Thoracic aorta (tissue), 2 donors: ENCODE measurements around the gene NDUFS7. TPM values are rescaled to one million over a fixed set of nuclear protein-coding genes. Genes with fewer than 3 reads are reported as not detected.

Experiments used
- ATAC-seq: fragments of 150-250 bp; one replicate; pipeline ENCODE4 v1.8.0; 2017; ENCODE audit warnings: low read depth; ENCODE audit not compliant: insufficient number of reproducible peaks, low FRiP score
- DNase-seq: peaks from one replicate; pipeline ENCODE4 v3.0.0-alpha.2; 2020; ENCODE audit warnings: low spot score
- H3K27ac ChIP-seq, 2 donors: fragments of 200-600 bp; sonication (generic); 1 replicate in 1 of 2; 2 replicates in 1 of 2; pipeline ENCODE4 v1.5.1; 2016; ENCODE audit warnings: mild to moderate bottlenecking in 2 of 2, moderate library complexity in 2 of 2
- H3K27me3 ChIP-seq: fragments of 200-600 bp; sonication (generic); replicated peaks from 2 replicates; pipeline ENCODE4 v1.6.0; 2016; ENCODE audit warnings: mild to moderate bottlenecking; ENCODE audit not compliant: insufficient read depth
- H3K36me3 ChIP-seq: fragments of 200-600 bp; sonication (generic); one replicate; pipeline ENCODE4 v1.5.1; 2016
- H3K4me1 ChIP-seq, 2 donors: fragments of 200-600 bp; sonication (generic); 1 replicate in 1 of 2; 2 replicates in 1 of 2; pipeline versions ENCODE4 v1.5.1 to v1.6.0; 2016; ENCODE audit warnings: low read depth in 2 of 2, mild to moderate bottlenecking in 1 of 2; ENCODE audit not compliant: control insufficient read depth in 1 of 2
- H3K4me3 ChIP-seq: fragments of 200-600 bp; sonication (generic); 2 replicates; pipeline ENCODE4 v1.5.1; 2016; ENCODE audit warnings: mild to moderate bottlenecking
- H3K9me3 ChIP-seq: fragments of 200-600 bp; sonication (generic); 2 replicates; pipeline ENCODE4 v1.5.1; 2016
- total RNA-seq, 2 donors: library from RNA; depleted of rRNA; stranded (reverse); fragments of >200 nt; gene quantifications; one replicate each; pipeline versions ENCODE4 v1.1.0 to v1.2.3, GENCODE V29; 2016
- TF ChIP-seq, protein P1 (sequence below): fragments of 200-600 bp; sonication (generic); IDR thresholded peaks from one replicate; pipeline ENCODE4 v1.5.1; 2019; ENCODE audit warnings: antibody characterized with exemption

Gene NDUFS7
- 100 to 1,000 TPM in 1 of 2 donors, 10 to 100 TPM in 1; 83.3 to 110 TPM for total RNA-seq

DNA sequence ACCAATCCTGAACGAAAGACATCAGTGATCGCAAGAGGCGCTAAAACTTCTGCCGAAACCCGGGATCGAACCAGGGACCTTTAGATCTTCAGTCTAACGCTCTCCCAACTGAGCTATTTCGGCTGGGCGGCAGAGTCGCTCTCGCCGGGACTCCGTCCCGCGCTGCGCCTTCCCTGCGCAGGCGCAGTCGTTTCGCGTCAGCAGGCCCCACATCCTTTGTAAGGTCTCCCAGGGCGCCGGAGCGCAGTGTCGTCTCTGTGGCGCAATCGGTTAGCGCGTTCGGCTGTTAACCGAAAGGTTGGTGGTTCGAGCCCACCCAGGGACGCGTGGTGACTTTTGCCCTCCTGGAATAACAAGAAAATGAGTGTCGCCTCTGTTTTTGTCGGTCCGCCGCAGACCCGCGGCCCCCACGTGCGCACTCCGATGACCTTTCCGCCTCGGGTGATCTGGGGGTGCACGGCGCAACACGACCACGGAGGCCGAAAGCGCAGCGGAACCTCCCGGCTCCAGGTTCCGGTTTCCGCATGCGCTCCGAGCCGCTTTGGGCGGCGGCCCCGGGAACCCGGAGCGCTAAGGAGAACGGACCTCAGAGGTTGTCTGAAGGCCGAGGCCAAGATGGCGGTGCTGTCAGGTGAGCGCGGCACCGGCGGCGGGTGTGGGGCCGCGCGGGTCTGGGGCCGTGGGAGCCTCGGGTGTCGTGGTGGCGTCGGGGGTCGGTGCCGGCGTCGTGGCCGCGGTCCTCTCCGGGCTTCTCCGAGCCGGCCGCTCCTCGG, at the start of gene NDUFS7:
TSS of gene NDUFS7 (plus strand) at position 596 of the 773 bp plus-strand sequence. CDS start at position 616, 20 bp downstream.
- peak within 1 kb of the TSS; percentile 81 to 82 for H3K27ac ChIP-seq
- H3K27me3 ChIP-seq = no peaks in the 10 kb centered on the region
- peak; percentile 50 for DNase-seq
- H3K9me3 ChIP-seq = no peaks in the 10 kb centered on the region
- H3K4me3 ChIP-seq = peak within 1 kb of the TSS; percentile 100
- H3K4me1 ChIP-seq = peaks cover 11 to 18% of the 10 kb centered on the region in 2 donors
- H3K36me3 ChIP-seq = peaks cover 6% of the 10 kb centered on the region
- TF ChIP-seq, protein P1, sequence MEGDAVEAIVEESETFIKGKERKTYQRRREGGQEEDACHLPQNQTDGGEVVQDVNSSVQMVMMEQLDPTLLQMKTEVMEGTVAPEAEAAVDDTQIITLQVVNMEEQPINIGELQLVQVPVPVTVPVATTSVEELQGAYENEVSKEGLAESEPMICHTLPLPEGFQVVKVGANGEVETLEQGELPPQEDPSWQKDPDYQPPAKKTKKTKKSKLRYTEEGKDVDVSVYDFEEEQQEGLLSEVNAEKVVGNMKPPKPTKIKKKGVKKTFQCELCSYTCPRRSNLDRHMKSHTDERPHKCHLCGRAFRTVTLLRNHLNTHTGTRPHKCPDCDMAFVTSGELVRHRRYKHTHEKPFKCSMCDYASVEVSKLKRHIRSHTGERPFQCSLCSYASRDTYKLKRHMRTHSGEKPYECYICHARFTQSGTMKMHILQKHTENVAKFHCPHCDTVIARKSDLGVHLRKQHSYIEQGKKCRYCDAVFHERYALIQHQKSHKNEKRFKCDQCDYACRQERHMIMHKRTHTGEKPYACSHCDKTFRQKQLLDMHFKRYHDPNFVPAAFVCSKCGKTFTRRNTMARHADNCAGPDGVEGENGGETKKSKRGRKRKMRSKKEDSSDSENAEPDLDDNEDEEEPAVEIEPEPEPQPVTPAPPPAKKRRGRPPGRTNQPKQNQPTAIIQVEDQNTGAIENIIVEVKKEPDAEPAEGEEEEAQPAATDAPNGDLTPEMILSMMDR = peak; percentile 47
- peak; percentile 94 for ATAC-seq

- ATAC-seq (no peak), DNase-seq (no peak)
- no peaks in the 10 kb centered on the region for H3K27me3 ChIP-seq
- H3K4me3 ChIP-seq = no peak overlapping the region
- no peaks in the 10 kb centered on the region for H3K4me1 ChIP-seq
- no peaks in the 10 kb centered on the region for H3K36me3 ChIP-seq
- H3K9me3 ChIP-seq = no peaks in the 10 kb centered on the region
- H3K27ac ChIP-seq = no peak overlapping the region
- TF ChIP-seq, protein P1 = no peak
Observed at GRCh38 chr19:1336079-1336684, 47.5 kb upstream of the NDUFS7 start.

- Histone ChIP-seq H3K27ac (no peak overlapping the region), H3K27me3 (no peaks in the 10 kb centered on the region), H3K9me3 (no peaks in the 10 kb centered on the region), H3K4me1 (no peaks in the 10 kb centered on the region), H3K36me3 (no peaks in the 10 kb centered on the region), H3K4me3 (no peak overlapping the region)
- ATAC-seq = no peak
- TF ChIP-seq, protein P1 = no peak
- no peak for DNase-seq
Observed at GRCh38 chr19:1340681-1341469, 42.8 kb upstream of the NDUFS7 start.

- Histone ChIP-seq H3K4me3 (no peak overlapping the region), H3K27me3 (no peaks in the 10 kb centered on the region), H3K4me1 (no peaks in the 10 kb centered on the region), H3K36me3 (no peaks in the 10 kb centered on the region), H3K9me3 (no peaks in the 10 kb centered on the region), H3K27ac (no peak overlapping the region)
- ATAC-seq (no peak), DNase-seq (no peak)
- TF ChIP-seq, protein P1 = no peak
Observed at GRCh38 chr19:1343041-1343440, 40.7 kb upstream of the NDUFS7 start.

- H3K27ac ChIP-seq = no peak overlapping the region
- TF ChIP-seq, protein P1 = no peak
- no peaks in the 10 kb centered on the region for H3K36me3 ChIP-seq
- no peaks in the 10 kb centered on the region for H3K27me3 ChIP-seq
- peaks cover 5 to 7% of the 10 kb centered on the region in 2 donors for H3K4me1 ChIP-seq
- H3K9me3 ChIP-seq = no peaks in the 10 kb centered on the region
- DNase-seq (no peak), ATAC-seq (no peak)
- H3K4me3 ChIP-seq = no peak overlapping the region
Observed at GRCh38 chr19:1349211-1349610, 34.5 kb upstream of the NDUFS7 start.
